GM12864 (cell line): ENCODE measurements around the gene NIN.

ENCODE experiments used
- DNase-seq: peaks from one replicate; pipeline ENCODE4 v3.0.0-alpha.2; 2011; ENCODE audit warnings: low read depth
- H3K4me3 ChIP-seq: 2 replicates; pipeline ENCODE4 v1.5.1; 2011; ENCODE audit warnings: mild to moderate bottlenecking, low read depth, low read length, control low read depth
- CTCF ChIP-seq: IDR thresholded peaks from 2 replicates; pipeline ENCODE4 v1.5.1; 2011; ENCODE audit warnings: low read depth, mild to moderate bottlenecking, moderate library complexity, low read length, control low read depth, inconsistent platforms; ENCODE audit errors: missing control alignments

The NIN gene

DNA sequence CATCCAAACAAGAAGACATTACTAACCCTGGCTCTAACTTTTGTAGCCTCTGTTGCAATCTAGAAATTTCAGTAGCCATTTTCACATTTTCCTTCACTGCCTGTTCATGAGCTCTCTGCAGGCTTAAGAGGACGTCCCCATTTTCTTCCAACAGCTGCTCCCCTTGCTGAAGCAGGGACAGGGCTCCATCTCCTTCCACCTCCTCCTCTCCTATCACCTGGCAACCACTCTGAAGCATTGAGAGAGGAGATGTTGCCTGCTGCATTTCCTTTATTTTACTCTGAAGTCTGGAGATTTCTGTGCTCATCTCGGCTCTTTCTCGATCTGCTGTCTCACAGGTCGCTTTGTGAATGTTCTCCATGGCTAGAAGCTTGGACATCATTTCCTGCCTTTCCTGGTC is 73.3 kb downstream of the NIN start:
- DNase-seq: no peak
- TF ChIP-seq CTCF: no peak
- H3K4me3 ChIP-seq: no peak overlapping the region

DNA sequence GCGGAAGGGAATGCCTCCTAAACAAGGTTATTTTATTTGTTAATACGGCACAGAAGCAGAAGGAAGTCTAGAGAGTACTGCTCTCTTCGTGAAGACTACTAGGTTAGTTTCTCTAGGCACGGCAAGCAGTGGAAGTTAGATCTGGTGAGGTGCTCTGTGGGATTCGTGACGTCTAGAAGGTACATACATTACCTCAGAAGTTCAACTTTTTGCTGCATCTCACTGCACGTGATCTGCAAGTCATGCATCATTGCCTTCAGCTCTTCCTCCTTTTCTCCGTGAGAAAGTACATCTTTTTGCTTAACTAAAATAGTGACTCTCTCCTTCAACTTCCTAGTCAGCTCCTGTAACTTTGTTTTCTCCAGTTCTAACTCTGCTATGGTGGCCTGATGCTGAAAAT is 74.7 kb downstream of the NIN start:
- H3K4me3 ChIP-seq: no peak overlapping the region
- DNase-seq: no peak
- TF ChIP-seq CTCF: no peak

- TF ChIP-seq CTCF: no peak
- H3K4me3 ChIP-seq: no peak overlapping the region
- no peak for DNase-seq
These were observed 80.6 kb downstream of the NIN start for GRCh38 chr14:50750323-50750722.

DNA sequence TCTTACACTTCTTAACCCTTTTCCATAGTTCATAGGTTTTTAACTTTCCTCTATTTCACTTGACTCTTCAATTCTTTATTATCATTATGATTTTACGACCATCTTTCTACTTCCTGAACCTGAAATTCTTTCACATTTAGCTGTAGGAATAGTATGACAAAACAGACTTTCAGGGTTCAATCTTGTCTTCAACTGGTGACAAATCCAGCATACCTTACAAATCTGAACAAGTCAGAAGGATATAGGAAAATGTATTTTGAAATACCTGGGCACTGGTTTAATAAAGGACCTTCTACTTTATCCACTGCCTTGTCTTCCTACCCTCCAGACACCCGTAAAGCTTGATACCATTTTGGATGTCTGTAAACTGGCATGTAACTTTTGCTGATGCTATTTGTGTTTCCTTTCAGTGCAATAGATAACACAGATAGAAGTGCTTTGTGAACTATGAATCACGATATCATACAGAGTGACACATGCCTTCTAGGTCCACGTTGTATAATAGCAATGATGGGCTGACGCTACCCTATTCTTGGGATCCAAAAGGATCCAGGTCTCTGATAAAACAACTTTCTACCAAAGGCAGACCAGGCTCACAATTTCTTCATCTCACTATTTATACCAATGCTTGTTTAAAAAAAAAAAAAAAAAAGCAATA is 85.4 kb downstream of the NIN start:
- TF ChIP-seq CTCF: no peak
- no peak overlapping the region for H3K4me3 ChIP-seq
- DNase-seq: no peak

DNA sequence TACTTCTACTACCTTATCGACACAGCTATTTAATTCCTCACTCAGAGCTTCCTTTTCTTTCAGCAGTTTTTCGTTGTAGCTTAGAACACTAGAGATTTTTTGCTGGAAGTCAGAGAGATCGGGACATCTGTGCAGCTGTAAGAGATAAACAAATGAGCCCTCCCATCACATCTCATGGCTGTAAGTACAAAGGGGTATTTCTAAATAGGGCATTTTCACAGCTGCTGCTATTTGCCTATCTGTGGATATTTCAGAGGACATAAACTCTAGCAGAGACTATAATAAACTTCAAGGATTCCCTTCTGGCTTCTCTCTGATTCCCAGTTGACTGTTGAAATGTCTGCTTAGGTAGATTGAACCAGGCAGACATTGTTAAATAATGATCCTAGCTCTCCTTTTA is 86.7 kb downstream of the NIN start:
- DNase-seq: no peak
- no peak for TF ChIP-seq CTCF

DNA sequence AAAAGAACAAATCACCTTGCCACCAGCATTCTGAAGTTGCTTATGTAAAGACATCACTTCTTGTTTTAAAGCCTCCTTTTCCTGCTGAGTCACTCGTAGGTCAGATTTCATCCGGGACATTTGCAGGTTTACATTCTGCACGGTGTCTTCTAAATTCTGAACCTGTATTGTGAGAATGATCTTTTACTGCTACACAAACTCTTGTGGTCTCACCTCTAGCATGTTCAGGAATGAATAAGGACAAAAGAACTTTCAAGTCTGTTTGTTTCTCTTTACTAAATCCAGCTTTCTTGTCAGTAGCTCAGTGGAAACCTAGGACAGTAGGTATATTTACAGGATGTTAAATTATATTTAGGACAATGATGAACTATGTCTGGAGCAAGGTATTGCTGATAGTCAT is 89.4 kb downstream of the NIN start:
- DNase-seq: no peak
- H3K4me3 ChIP-seq: no peak overlapping the region
- no peak for TF ChIP-seq CTCF

More for the DNA sequence above, 86.7 kb downstream of the NIN start:
- H3K4me3 ChIP-seq: no peak overlapping the region

- no peak overlapping the region for H3K4me3 ChIP-seq
- DNase-seq: no peak
- TF ChIP-seq CTCF: no peak
These were observed 90.1 kb downstream of the NIN start for GRCh38 chr14:50740856-50741255.
